ENCODE results near the gene ANAPC2. TPM values are rescaled to one million over a fixed set of nuclear protein-coding genes. Genes with fewer than 3 reads are reported as not detected.

The ANAPC2 gene
- total RNA-seq, 1 donor from 2014 or later, result 38.2 TPM

DNA sequence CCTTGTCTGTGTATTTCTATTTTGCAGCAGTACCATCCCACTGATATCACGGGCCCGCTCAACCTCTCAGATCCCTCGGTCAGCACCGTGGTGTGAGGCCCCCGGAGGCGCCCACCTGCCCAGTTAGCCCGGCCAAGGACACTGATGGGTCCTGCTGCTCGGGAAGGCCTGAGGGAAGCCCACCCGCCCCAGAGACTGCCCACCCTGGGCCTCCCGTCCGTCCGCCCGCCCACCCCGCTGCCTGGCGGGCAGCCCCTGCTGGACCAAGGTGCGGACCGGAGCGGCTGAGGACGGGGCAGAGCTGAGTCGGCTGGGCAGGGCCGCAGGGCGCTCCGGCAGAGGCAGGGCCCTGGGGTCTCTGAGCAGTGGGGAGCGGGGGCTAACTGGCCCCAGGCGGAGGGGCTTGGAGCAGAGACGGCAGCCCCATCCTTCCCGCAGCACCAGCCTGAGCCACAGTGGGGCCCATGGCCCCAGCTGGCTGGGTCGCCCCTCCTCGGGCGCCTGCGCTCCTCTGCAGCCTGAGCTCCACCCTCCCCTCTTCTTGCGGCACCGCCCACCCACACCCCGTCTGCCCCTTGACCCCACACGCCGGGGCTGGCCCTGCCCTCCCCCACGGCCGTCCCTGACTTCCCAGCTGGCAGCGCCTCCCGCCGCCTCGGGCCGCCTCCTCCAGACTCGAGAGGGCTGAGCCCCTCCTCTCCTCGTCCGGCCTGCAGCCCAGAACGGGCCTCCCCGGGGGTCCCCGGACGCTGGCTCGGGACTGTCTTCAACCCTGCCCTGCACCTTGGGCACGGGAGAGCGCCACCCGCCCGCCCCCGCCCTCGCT, 20.4 kb downstream of the ANAPC2 start:
- DNase-seq (peak; percentile 30), ATAC-seq (peak; percentile 6)
- intact Hi-C loops (cut with micrococcal nuclease), result no loop called here

DNA sequence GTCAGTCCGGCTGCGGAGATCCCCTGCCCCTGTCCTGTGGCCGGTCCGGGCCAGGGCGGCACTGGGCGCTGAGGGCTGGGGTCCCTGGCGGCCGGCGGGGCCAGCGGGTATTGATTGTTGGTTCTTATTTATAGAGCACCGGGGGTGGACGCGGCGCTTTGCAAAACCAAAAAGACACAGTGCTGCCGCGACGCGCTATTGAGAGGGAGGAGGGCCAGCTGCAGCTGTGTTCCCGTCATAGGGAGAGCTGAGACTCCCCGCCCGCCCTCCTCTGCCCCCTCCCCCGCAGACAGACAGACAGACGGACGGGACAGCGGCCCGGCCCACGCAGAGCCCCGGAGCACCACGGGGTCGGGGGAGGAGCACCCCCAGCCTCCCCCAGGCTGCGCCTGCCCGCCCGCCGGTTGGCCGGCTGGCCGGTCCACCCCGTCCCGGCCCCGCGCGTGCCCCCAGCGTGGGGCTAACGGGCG, 21.0 kb downstream of the ANAPC2 start:
- intact Hi-C loops (cut with micrococcal nuclease), result no loop called here
- DNase-seq, result no peak
- no peak for ATAC-seq

DNA sequence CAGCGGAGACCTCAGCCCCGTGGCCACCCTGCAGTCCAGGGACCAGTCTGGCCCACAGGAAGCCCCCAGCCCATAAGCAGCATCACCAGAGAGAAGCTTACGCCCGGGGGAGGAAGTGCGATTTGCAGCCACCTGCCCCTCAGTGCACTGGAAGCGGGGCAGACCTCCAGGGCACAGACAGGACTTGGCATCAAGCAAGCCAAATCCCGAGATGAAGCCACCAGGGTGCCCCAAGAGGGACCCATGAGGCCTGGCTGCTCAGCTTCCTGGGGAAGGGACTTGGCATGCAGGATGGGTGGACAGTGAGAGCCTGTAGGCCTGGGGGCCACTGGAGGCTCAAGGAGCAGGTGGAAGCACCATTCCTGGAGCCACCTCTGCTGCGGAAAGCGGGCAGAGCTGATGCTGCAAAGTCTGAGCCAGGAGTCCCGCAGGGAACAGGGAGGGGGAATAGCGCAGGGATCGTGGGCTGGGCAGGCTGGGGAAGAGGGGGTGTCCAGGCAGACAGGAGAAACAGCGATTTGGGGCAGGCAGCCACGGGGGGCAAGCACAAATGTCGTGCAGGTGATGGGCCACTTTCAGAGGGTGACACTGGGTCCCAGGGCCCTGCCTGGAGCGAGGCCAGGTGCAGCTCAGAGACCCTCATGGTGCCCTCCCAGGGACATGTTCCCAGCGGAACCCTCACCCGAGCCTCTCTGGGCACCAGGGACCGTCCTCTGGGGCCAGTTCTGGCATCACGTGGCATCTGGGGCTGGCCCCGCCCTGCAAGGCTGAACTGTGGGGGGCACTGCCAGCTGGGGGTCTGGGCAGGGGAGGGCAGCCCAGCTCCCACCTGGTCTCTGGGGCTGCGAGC, 21.8 kb downstream of the ANAPC2 start:
- DNase-seq, result no peak
- intact Hi-C loops (cut with micrococcal nuclease), result no loop called here

GRCh38 chr9:137165250-137165836, 23.0 kb downstream of the ANAPC2 start:
- DNase-seq, result no peak
- no peak for ATAC-seq
- intact Hi-C loops (cut with micrococcal nuclease), result no loop called here

More for the DNA sequence above, 21.8 kb downstream of the ANAPC2 start:
- no peak for ATAC-seq

- intact Hi-C loops (cut with micrococcal nuclease), result no loop called here
- DNase-seq (no peak), ATAC-seq (no peak)
Measured at GRCh38 chr9:137164370-137165249, 23.8 kb downstream of the ANAPC2 start.

GRCh38 chr9:137163805-137164204, 24.6 kb downstream of the ANAPC2 start:
- no peak for ATAC-seq
- intact Hi-C loops (cut with micrococcal nuclease), result no loop called here
- DNase-seq, result no peak

- ATAC-seq (peak; percentile 21), DNase-seq (no peak)
- intact Hi-C loops (cut with micrococcal nuclease), result no loop called here
Measured at GRCh38 chr9:137163365-137163715, 25.0 kb downstream of the ANAPC2 start.

- intact Hi-C loops (cut with micrococcal nuclease), result no loop called here
- DNase-seq (peak; percentile 64), ATAC-seq (peak; percentile 75)
Measured at GRCh38 chr9:137162505-137163364, 25.6 kb downstream of the ANAPC2 start.

DNA sequence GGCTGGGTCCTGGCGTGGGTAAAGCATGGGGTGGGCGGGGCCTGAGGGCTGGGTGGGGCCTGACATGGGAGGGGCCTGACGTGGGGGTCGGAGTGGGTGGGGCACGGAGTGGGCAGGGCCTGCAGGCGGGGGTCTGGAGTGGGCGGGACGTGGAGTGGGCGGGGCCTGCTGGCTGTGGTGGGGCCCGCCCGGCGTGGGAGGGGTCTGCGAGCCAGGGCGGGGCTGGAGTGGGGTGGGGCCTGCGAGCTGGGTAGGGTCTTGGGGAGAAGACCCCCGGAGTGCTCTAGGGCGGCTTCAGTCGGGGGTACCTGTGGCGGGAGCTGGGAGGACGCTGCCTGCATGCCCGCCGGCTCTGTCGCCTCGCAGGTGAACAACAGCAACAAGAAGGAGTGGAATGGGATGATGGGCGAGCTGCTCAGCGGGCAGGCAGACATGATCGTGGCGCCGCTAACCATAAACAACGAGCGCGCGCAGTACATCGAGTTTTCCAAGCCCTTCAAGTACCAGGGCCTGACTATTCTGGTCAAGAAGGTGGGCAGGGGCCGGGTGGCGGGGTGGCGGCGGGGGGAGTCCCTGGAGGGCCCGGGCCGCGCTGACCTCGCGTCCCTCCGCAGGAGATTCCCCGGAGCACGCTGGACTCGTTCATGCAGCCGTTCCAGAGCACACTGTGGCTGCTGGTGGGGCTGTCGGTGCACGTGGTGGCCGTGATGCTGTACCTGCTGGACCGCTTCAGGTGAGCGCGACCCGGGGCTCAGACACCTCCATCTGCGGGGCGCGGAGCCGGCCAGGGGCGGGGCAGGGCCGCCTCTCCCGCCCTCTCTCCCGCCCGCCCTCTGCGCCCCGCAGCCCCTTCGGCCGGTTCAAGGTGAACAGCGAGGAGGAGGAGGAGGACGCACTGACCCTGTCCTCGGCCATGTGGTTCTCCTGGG, 26.5 kb downstream of the ANAPC2 start:
- DNase-seq (no peak), ATAC-seq (no peak)

DNA sequence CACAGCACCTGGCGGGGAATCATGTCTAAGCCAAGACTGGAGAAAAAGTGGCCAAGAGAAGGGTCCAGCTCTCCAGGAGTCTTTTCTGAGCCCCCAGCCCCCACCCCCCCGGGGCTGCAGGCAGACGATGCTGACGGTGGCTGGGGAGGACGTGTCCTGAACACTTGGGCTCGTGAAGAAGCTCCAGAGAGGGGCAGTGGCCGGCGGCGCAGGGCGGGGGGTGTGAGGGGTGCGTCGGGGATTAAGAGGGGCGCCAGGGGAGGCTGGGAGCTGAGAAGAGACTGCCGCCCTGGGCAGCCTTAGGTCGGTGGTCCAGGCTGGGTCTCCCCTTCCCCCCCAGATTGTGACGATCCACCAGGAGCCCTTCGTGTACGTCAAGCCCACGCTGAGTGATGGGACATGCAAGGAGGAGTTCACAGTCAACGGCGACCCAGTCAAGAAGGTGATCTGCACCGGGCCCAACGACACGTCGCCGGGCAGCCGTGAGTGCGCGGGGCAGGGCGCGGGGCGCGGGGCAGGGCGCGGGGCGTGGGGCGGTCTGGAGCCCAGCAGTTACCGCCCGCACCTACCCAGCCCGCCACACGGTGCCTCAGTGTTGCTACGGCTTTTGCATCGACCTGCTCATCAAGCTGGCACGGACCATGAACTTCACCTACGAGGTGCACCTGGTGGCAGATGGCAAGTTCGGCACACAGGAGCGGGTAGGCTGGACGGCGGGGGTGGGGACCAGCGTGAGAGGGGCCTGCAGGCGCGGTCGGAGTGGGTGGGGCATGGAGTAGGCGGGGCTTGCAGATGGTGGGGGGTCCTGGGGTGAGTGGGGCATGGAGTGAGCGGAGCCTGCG, 27.4 kb downstream of the ANAPC2 start:
- intact Hi-C loops (cut with micrococcal nuclease), result no loop called here
- ATAC-seq (no peak), DNase-seq (no peak)

More for the DNA sequence above, 26.5 kb downstream of the ANAPC2 start:
- intact Hi-C loops (cut with micrococcal nuclease), result no loop called here

- DNase-seq (no peak), ATAC-seq (no peak)
- intact Hi-C loops (cut with micrococcal nuclease), result no loop called here
Measured at GRCh38 chr9:137160054-137160425, 28.3 kb downstream of the ANAPC2 start.

DNA sequence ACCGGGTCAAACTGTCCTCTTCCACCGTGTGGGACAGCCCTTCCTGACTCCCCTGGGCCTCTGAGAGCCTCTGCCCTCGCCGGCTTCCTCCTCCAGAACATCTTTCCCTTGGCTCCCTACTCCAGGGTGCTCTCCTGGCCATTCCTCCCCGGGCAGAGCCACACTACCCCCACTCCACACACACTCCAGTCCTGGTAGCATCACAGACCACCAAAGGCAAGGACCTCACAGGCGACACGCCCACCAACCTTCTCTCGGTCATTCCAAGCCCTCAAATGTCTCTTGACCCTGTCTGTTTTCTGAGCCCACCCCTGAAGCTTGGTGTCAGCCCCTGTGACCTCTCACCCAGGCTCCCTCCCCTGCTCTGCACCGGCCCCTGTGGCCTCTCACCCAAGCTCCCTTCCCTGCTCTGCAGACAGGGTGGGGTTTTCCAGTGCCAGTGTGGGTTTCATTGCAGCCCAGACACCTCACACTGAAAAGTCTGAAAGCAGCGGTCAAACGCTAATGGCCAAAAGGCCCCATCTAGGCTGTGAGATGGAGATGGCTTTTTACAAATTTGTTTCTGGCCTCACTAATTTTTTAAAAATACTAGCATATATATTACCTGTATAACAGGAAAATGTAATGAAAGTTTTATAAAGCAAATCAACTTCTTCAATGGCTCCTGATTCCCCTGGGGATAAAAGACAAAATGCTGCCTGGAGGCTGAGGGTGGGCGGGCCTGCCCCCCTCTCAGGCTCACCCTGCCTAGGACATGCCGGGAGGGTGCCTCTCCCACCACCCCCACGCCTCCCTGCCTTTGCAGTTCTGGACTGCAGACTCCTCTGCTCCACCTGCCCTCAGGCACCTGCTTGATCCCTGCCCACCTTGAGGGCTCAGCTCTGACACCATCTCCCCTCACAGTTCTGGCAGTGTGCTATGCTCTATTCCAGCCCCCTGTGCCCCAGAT, 29.0 kb downstream of the ANAPC2 start:
- no peak for DNase-seq
- no peak for ATAC-seq
- intact Hi-C loops (cut with micrococcal nuclease), result no loop called here

GRCh38 chr9:137158625-137159024, 29.7 kb downstream of the ANAPC2 start:
- DNase-seq (no peak), ATAC-seq (no peak)
- intact Hi-C loops (cut with micrococcal nuclease), result no loop called here

DNA sequence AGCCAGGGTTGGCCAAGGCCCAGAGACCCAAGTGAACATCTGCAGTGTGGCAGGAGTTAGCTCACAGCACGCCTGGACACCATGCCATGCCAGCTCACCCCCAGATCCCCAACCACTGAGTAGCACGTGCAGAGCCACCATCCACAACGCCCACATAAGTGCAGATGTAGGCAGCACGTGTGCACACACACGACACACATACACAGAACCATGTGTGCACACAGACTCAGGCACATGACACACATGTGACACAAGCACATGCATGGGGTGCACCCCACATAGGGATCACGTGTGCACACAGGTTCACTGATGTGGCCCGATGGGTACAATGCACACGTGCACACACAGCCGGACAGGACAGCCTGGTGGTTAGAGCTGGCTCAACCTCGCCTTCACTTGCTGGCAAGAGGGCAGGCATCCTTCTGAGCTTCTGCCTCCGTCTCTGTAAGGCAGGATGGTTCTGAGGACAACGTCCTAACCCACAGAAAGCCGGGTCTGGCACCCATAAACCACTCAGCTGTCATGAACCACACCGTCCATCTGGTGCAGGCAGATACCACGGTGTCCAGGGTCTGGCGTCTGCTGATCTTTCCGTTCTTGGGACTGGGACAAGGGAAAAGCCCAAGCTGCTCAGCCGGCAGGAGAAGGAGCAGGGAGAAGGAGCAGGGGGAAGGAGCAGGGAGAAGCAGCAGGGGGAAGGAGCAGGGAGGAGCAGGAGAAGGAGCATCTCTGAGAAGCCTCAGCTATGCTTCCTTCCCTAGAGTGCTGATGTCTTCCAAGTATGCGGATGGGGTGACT, 30.5 kb downstream of the ANAPC2 start:
- no peak for DNase-seq
- ATAC-seq, result no peak
- intact Hi-C loops (cut with micrococcal nuclease), result no loop called here

All from left ventricle myocardium superior (tissue), 1 donor.